G401 (cell line): Measurements from ENCODE around the gene PCDHA5. TPM values are rescaled to one million over a fixed set of nuclear protein-coding genes. Genes with fewer than 3 reads are reported as not detected.
"Not testable (repeated sequence)": the region's sequence is repeated elsewhere in the genome, so short reads cannot be mapped to it uniquely, and the experiment has no call there.

Experiments
- DNase-seq: peaks from one replicate; pipeline ENCODE4 v3.0.0-alpha.2; 2015; ENCODE audit warnings: low spot score
- in situ Hi-C: cut with HindIII; loops from 2 replicates; pipeline ENCODE4 v1.10.0; 2016; ENCODE audit warnings: low sequenced_read_pairs, mixed read lengths
- total RNA-seq: library from RNA; depleted of rRNA; stranded (reverse); fragments of >200 nt; shearing (Covaris generic); gene quantifications from 2 replicates; pipeline ENCODE4 v1.2.3, GENCODE V29; 2014; rRNA removed

The PCDHA5 gene
- under 0.01 and 0.31 TPM in 2 replicates for total RNA-seq

- in situ Hi-C loops: no loop called here
- DNase-seq: peak; percentile 57
Observed at GRCh38 chr5:140821375-140822280, at the start of gene PCDHA5. TSS of gene PCDHA5 (plus strand) at chr5:140821613.

GRCh38 chr5:140780512-140780911 lies 40.9 kb upstream of the PCDHA5 start:
- in situ Hi-C loops: no loop called here
- no peak for DNase-seq

GRCh38 chr5:140785905-140786686 lies 35.3 kb upstream of the PCDHA5 start, which contains the start of gene PCDHA1:
TSS of gene PCDHA1 (plus strand) at chr5:140786140.
- in situ Hi-C loops: no loop called here
- peak; percentile 24 for DNase-seq

DNA sequence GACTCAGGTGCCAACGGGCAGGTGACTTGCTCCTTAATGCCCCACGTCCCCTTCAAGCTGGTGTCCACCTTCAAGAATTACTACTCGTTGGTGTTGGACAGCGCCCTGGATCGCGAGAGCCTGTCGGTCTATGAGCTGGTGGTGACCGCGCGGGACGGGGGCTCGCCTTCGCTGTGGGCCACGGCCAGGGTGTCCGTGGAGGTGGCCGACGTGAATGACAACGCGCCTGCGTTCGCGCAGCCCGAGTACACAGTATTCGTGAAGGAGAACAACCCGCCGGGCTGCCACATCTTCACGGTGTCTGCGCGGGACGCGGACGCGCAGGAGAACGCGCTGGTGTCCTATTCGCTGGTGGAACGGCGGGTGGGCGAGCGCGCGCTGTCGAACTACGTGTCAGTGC lies 34.0 kb upstream of the PCDHA5 start:
- DNase-seq, in situ Hi-C loops: not testable (repeated sequence)

GRCh38 chr5:140787849-140788504 lies 33.4 kb upstream of the PCDHA5 start:
- DNase-seq, in situ Hi-C loops: not testable (repeated sequence)

DNA sequence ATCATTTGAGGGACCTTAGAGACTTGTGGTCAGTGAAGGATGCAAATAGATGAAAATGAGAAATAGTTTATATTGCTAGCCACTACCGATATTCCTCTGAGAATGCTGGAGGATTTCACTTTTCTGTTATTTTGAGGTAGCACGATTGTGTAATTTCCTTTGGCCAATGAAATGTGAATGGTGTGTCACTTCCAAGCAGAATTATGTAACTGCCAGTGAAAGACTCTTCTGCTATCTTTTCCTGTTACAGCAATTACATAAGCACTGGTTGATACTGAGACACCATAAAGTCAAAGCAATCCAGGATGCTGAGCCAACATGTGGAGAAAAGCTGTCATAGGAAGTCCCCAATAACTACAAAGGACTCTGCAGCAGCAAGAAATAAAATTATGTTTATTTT lies 30.3 kb upstream of the PCDHA5 start:
- in situ Hi-C loops: no loop called here
- DNase-seq: no peak

DNA sequence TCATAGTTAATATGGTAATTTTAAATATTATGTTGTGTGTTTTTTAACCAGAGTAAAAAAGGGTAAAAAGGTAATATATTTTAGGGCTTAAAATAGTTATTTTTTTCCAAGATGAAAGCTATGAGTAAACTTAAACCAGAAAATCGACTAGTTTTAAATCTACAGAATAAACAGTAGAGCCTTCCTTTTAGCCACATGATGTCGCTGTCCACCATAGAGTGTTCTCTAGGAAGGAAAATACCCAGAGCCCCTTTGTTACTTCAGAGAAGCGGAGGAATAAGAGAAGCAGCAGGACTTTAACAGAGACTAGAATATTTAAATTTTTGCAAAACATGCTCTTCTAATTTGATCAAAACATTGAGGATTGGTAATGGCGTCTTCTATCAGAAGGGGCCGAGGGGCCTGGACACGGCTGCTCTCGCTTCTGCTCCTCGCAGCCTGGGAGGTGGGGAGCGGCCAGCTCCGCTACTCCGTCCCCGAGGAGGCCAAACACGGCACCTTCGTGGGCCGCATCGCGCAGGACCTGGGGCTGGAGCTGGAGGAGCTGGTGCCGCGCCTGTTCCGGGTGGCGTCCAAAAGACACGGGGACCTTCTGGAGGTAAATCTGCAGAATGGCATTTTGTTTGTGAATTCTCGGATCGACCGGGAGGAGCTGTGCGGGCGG lies 26.7 kb upstream of the PCDHA5 start, which contains the start of gene PCDHA2:
Gene PCDHA2, plus strand, starts transcription at position 258 of the 664 bp plus-strand sequence.
- DNase-seq: no peak
- in situ Hi-C loops: no loop called here

DNA sequence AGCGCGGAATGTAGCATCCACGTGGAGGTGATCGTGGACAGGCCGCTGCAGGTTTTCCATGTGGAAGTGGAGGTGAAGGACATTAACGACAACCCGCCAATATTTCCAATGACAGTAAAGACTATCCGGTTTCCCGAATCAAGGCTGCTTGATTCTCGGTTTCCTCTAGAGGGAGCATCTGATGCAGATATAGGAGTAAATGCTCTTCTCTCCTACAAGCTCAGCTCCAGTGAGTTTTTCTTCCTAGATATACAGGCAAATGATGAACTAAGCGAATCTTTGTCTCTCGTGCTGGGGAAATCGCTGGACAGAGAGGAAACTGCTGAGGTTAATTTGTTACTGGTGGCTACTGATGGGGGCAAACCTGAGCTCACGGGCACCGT lies 26.2 kb upstream of the PCDHA5 start:
- in situ Hi-C loops: no loop called here
- peak; percentile 8 for DNase-seq

GRCh38 chr5:140796072-140796717 lies 25.2 kb upstream of the PCDHA5 start:
- in situ Hi-C loops, DNase-seq: not testable (repeated sequence)

GRCh38 chr5:140796718-140797095 lies 24.7 kb upstream of the PCDHA5 start:
- no peak for DNase-seq
- in situ Hi-C loops: no loop called here

GRCh38 chr5:140800816-140801493 lies 20.5 kb upstream of the PCDHA5 start, which contains the start of gene PCDHA3:
TSS of gene PCDHA3 (plus strand) at chr5:140801057.
- in situ Hi-C loops: no loop called here
- peak; percentile 22 for DNase-seq

DNA sequence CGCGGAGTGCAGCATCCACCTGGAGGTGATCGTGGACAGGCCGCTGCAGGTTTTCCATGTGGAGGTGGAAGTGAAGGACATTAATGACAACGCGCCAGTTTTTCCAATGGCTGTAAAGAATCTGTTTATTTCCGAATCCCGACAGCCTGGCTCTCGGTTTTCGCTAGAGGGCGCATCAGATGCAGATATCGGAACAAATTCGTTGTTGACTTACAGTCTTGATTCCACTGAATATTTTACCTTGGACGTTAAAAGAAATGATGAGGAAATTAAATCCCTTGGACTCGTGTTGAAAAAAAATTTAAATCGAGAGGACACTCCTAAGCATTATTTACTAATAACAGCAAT lies 19.9 kb upstream of the PCDHA5 start:
- in situ Hi-C loops: no loop called here
- DNase-seq: peak; percentile 6

DNA sequence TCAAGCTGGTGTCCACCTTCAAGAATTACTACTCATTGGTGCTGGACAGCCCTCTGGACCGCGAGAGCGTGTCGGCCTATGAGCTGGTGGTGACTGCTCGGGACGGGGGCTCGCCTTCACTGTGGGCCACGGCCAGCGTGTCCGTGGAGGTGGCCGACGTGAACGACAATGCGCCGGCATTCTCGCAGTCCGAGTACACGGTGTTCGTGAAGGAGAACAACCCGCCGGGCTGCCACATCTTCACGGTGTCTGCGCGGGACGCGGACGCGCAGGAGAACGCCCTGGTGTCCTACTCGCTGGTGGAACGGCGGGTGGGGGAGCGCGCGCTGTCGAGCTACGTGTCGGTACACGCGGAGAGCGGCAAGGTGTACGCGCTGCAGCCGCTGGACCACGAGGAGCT lies 19.0 kb upstream of the PCDHA5 start:
- DNase-seq, in situ Hi-C loops: not testable (repeated sequence)

GRCh38 chr5:140802781-140803271 lies 18.6 kb upstream of the PCDHA5 start:
- no peak for DNase-seq
- in situ Hi-C loops: no loop called here

DNA sequence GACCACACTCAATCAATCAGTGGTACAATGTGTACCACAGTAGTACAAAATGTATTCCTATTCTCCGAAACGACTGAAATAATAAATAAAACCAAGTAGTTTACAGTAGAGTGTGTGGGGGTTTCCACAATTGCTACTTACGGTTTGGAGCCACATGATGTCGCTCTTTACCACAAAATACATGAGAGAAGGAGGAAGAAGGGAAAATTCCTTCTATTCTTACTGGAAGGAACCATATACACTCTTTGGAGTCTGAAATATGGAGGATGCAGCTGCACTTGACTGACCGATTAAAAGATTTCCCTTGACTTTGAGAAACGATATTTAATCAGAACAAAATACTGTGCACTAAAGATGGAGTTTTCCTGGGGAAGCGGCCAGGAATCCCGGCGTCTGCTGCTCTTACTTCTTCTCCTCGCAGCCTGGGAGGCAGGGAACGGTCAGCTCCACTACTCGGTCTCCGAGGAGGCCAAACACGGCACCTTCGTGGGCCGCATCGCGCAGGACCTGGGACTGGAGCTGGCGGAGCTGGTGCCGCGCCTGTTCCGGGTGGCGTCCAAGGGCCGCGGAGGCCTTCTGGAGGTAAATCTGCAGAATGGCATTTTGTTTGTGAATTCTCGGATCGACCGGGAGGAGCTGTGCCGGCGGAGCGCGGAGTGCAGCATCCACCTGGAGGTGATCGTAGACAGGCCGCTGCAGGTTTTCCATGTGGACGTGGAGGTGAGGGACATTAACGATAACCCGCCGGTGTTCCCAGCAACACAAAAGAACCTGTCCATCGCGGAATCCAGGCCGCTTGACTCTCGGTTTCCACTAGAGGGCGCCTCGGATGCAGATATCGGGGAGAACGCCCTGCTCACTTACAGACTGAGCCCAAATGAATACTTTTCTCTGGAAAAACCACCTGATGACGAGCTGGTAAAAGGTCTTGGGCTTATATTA lies 14.3 kb upstream of the PCDHA5 start, which contains the start of gene PCDHA4:
Gene PCDHA4, plus strand, starts transcription at position 235 of the 942 bp plus-strand sequence.
- in situ Hi-C loops: no loop called here
- DNase-seq: peak; percentile 63

DNA sequence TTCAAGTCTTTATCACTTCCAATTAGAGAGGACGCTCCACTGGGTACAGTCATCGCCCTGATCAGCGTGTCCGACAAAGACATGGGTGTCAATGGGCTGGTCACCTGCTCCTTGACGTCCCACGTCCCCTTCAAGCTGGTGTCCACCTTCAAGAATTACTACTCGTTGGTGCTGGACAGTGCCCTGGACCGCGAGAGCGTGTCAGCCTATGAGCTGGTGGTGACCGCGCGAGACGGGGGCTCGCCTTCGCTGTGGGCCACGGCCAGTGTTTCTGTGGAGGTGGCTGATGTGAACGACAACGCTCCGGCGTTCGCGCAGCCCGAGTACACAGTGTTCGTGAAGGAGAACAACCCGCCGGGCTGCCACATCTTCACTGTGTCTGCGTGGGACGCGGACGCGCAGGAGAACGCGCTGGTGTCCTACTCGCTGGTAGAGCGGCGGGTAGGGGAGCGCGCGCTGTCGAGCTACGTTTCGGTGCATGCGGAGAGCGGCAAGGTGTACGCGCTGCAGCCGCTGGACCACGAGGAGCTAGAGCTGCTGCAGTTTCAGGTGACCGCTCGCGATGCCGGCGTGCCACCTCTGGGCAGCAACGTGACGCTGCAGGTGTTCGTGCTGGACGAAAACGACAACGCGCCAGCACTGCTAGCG lies 13.0 kb upstream of the PCDHA5 start:
- in situ Hi-C loops, DNase-seq: not testable (repeated sequence)
